Raji (cell line): ENCODE results near the gene PRKN.

ENCODE experiments used
- POLR2A ChIP-seq: IDR thresholded peaks from 2 replicates; pipeline ENCODE4 v1.6.1; 2011; ENCODE audit warnings: low read depth, low read length, control low read depth; ENCODE audit not compliant: insufficient read depth

The PRKN gene

DNA sequence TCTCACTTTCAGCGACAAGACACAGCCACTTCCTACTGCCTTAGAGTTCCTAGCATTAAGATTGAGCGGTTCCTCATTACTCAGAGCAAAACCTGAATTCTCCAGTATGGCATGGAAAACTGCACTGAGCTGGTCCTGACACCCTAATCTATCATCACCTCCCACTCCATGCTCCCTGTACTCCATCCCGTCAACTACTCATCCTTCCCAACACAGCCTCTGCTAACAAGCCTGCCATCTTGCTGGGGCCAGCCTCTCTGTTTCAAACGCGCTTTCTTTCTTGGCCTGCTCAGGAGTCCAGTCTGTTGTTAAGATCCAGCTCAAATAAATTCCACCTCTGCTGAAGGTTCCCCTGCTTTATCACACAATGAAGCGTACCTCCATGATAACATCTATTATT is 12.0 kb downstream of the PRKN start:
- no peak for TF ChIP-seq POLR2A

GRCh38 chr6:162713974-162714780 is 13.4 kb downstream of the PRKN start:
- TF ChIP-seq POLR2A, result no peak

GRCh38 chr6:162712694-162713093 is 14.9 kb downstream of the PRKN start:
- no peak for TF ChIP-seq POLR2A

GRCh38 chr6:162711376-162711775 is 16.2 kb downstream of the PRKN start:
- TF ChIP-seq POLR2A, result no peak

GRCh38 chr6:162710936-162711335 is 16.6 kb downstream of the PRKN start:
- TF ChIP-seq POLR2A, result no peak

DNA sequence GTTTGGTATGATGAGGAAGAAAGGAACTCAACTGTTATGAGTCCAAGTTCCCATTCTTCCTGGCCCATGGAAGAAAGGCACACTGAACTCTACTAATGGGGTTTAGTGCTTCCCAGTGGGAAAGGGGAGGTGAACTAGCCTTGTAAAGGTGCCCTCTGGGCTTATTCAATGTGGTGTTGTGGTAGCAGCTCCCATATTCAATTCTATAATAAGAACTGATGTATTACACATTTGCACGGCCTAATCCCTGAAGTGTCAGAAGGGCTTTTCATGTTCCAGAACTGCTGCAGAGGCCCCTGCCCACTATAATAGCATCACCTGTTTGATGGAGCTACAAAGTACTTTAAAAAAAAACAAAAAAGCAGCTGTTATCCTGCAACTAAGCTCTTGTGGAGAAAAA is 17.1 kb downstream of the PRKN start:
- no peak for TF ChIP-seq POLR2A

GRCh38 chr6:162709431-162709830 is 18.1 kb downstream of the PRKN start:
- no peak for TF ChIP-seq POLR2A

- TF ChIP-seq POLR2A, result no peak
These were observed 18.6 kb downstream of the PRKN start for GRCh38 chr6:162708971-162709370.

- TF ChIP-seq POLR2A, result no peak
These were observed 21.3 kb downstream of the PRKN start for GRCh38 chr6:162706232-162706631.

- no peak for TF ChIP-seq POLR2A
These were observed 21.8 kb downstream of the PRKN start for GRCh38 chr6:162705736-162706135.

- no peak for TF ChIP-seq POLR2A
These were observed 23.6 kb downstream of the PRKN start for GRCh38 chr6:162704001-162704400.

GRCh38 chr6:162702446-162702845 is 25.1 kb downstream of the PRKN start:
- TF ChIP-seq POLR2A, result no peak

GRCh38 chr6:162701551-162701950 is 26.0 kb downstream of the PRKN start:
- TF ChIP-seq POLR2A, result no peak

GRCh38 chr6:162700966-162701365 is 26.6 kb downstream of the PRKN start:
- no peak for TF ChIP-seq POLR2A

- TF ChIP-seq POLR2A, result no peak
These were observed 27.6 kb downstream of the PRKN start for GRCh38 chr6:162699961-162700360.

GRCh38 chr6:162698440-162698839 is 29.1 kb downstream of the PRKN start:
- TF ChIP-seq POLR2A, result no peak

DNA sequence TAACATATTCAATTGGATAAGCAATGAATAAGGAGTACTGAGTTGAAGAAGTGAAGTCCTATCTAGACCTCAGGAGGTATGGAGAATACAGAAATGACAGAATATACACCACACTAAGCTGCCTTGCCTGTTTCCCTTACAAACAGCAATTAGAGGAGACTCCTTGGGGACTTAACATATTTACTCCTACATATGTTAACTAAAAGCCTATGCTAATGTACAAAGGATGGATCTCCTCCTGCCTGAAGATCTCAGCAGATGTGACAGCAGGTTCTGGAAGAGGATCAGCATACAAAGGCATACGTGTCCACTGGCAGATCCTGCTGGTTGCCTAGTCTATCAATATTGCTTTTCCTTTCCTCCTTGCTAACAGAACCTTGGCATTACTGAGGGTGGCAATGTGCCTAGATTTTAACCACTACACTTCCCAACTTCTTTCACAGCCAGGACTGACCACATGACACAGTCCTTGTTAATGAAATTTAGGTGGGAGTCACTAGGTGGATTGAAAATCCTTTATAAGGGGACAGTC is 29.6 kb downstream of the PRKN start:
- TF ChIP-seq POLR2A, result no peak
